HG02870 (cell line): ENCODE measurements around the gene TNNT3.
"Not testable (repeated sequence)": the region's sequence is repeated elsewhere in the genome, so short reads cannot be mapped to it uniquely, and the experiment has no call there.

Experiments
- ATAC-seq: cut with Tn5 transposase; IDR thresholded peaks from one replicate; pipeline ENCODE4 v1.9.1; 2021; ENCODE audit warnings: mild to moderate bottlenecking, moderate library complexity; ENCODE audit not compliant: unreplicated experiment

TNNT3 gene

DNA sequence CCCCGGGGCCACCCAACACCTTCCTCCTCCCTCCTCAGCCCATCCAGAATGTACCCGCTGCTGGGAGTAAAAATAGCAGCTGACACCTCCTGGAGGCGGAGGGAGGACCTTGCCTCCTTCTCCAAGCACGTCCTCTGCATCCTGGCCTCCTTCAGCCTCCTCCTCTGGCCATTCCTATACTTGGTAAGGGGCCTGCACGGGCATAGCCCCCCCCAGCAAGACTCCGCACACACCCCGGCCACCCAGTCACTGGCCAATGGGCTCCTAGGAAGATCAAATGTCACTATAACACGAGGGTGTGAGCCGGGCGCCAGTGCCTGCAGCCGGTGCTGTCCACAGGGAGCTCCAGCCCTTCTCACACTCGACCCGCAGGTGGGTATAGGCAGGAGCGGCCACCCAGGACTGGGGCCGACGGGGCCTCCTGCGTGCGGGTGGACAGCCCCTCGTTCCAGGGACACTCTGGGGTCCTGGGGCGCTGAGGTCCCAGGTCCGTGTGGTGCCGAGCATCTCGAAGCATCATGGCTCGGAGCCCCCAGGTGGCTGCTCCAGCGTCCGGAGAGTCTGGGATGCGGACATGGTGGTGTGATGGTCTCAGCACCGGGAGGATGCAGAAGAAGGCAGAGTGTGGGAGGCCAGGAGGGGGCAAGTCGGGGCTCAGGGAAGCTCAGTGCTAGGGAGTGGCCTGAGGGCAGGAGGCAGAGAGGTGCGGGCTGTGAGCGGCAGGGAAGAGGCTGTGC lies at the start of gene TNNT3:
Gene TNNT3 (plus strand): TSS at position 313 of the 737 bp plus-strand sequence. CDS start 3,172 bp downstream, outside the sequence.
- ATAC-seq, result no peak

DNA sequence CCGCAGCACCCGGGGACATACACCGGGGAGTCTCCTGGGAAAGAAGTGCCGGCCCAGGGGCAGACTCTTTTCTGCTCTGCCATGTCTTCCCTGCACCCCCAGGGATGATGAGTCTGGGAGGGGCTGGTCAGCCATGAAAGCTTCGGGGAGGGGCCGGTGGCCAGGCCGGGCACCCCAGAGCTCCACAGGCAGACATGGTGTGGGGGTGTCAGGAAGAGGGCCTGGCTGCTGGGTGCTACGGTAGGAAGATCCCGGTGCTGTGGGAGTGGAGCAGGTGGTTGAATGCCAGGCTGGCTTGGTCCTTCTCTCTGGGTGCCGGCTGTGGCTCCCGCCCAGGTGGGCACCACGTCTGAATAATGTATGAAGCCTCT lies 49.2 kb upstream of the TNNT3 start:
- no peak for ATAC-seq

GRCh38 chr11:1870721-1871466 lies 48.6 kb upstream of the TNNT3 start:
- ATAC-seq, result no peak

DNA sequence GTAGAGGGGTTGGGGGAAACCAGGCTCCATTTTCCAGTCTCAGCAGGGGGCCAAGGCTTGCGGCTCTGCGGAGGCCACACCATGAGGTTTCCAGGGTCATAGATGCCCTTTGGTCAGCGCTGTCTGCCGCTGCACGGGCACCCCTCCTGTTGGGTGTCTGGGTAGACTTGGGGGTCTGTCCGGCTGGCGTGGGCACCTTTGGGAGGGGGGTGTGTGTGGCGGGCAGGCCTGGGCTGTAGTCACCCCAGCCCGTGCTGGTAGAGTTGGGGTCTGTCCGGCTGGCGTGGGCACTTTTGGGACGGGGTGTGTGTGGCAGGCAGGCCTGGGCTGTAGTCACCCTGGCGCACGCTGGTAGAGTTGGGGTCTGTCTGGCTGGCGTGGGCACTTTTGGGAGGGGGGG lies 48.0 kb upstream of the TNNT3 start:
- ATAC-seq, result no peak

DNA sequence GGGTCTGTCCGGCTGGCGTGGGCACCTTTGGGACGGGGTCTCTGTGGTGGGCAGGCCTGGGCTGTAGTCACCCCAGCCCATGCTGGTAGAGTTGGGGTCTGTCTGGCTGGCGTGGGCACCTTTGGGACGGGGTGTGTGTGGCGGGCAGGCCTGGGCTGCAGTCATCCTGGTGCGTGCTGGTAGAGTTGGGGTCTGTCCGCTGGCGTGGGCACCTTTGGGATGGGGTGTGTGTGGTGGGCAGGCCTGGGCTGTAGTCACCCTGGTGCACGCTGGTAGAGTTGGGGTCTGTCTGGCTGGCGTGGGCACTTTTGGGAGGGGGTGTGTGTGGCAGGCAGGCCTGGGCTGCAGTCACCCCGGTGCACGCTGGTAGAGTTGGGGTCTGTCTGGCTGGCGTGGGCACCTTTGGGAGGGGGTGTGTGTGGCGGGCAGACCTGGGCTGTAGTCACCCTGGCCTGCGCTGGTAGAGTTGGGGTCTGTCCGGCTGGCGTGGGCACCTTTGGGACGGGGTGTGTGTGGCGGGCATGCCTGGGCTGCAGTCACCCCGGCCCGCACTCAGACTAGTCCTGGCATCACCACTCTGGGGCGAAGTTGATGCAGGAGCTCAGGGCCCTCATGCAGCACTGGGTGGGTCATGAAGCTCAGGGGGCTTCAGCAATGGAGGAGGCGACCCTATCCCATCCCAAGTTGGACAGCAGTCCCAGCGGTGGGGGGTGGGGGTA lies 47.1 kb upstream of the TNNT3 start:
- ATAC-seq, result no peak

- ATAC-seq, result no peak
Observed at GRCh38 chr11:1873048-1873812, 46.3 kb upstream of the TNNT3 start.

DNA sequence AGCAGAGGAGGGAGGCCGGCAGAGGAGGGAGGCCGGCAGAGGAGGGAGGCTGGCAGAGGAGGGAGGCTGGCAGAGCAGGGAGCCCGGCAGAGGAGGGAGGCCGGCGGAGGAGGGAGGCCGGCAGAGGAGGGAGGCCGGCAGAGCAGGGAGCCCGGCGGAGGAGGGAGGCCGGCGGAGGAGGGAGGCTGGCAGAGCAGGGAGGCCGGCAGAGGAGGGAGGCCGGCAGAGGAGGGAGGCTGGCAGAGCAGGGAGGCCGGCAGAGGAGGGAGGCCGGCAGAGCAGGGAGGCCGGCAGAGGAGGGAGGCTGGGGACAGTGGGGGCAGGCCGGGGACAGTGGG lies 45.7 kb upstream of the TNNT3 start:
- ATAC-seq, result not testable (repeated sequence)

- ATAC-seq, result not testable (repeated sequence)
Observed at GRCh38 chr11:1874441-1875092, 44.9 kb upstream of the TNNT3 start.

- ATAC-seq, result no peak
Observed at GRCh38 chr11:1875093-1875850, 44.2 kb upstream of the TNNT3 start.

- not testable (repeated sequence) for ATAC-seq
Observed at GRCh38 chr11:1875851-1876301, 43.6 kb upstream of the TNNT3 start.

- ATAC-seq, result no peak
Observed at GRCh38 chr11:1876361-1877063, 43.0 kb upstream of the TNNT3 start.

DNA sequence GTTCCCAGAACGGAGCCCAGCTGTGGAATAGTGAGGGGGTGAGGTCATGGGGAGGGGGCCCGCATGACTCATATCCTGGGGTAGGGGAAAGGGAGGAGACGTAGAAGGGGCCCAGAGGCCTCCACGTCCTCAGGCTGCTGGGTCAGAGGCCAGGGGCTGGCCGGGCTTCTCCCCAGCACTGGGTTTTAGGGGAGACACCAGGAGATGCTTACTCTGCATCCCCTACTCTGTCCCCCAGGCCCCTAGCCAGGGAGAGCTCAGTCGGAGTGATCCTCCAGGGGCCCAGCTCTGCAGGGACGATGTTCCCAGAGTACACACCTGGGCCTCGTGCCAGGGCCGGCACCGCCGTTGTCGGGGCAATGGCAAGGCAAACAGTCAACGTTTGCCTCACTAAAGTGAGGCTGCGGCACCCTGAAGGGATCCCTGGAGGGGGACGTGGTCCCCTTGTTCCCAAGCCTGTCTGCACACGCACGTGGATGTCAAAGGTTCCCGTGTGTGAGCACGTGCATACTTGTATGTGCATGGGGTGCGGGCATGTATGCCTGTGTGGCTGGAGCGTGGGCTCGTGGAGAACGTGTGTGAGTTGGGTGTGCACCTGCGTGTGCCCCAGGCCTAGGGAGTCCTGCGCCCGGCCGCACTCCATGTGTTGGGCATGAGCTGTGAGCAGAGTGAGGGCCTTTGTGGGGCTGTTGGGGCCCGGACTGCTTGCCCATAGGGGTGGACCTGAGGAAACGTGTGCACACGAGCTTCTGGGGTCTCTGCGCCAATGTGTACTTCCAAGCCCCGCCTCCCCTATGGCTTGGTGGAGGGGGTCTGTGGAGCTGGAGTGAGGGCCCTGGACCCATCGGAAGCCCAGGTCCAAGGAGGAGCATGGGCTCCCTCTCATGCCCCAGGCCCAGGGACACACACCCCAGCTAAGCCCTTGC lies 42.0 kb upstream of the TNNT3 start:
- no peak for ATAC-seq

DNA sequence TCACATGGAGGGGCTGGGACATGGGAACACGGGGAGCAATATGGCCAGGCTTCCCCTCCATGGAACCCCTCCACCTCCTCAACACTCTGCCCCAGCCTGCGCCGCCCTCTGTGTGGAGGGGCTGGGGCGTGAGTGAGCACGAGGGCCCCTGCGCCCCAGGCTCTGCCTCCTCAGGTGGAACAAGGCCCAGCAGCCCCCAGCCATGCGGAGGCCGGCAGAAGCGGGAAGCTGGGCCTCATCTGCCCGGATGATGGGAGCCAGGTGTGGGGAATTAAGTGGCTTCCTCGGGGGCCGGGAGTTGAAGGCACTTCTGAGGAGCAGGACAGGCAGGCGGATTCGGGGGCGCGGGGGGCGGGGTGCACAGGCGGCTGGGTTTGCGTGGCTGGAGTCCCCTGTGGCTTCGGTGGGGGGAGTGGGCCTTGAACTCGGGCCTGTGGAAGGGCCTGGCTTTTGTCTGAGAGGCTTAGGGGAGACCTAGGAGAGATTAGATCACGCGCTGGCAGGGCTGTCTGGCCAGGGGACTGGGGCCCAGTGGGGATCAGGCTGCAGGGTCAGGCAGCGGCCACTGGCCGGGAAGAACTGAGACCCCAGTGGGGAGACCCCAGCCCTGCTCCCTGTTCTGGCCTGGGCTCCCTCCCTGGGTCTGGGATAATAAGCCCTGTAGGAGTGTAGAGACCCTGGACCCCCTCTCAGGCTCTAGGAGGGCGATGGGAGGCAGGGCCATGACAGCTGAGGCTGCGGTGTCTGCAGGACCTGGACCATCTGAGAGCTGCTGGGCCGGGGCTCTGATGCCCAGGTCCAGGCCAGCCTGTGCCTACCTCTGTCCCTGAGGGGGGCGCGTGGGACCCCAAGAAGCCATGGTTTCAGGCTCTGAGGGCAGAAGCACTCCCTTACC lies 41.1 kb upstream of the TNNT3 start:
- ATAC-seq, result no peak

DNA sequence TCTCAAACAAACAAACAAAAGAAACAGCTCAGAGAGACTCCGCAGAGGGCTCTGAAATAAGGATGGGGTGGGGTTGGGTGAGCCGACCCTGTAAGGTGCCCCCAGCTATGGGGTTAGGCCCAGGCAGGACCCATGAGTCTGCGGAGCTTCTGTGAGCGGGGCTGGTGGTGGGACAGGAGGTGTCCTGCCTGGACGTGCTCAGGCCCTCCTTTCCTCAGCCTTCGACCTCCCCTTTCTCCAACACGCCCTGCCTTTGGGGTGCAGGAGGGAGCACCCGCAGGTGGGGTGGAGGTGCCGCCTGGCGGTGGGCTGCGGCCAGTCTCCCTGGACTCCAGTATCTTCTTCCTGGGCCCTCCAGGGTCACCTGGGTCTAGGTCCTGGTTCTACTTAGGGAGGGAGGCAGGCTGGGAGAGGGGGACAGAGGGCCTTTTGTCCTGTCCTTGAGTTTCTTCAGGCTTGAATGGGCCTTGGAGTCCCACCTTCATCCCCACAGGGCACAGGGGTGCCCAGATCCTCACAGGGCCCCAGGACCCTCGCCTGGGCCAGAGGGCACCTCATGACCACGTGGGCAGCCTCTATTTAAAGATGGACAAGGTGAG lies 40.1 kb upstream of the TNNT3 start:
- no peak for ATAC-seq

GRCh38 chr11:1879941-1880720 lies 39.4 kb upstream of the TNNT3 start:
- no peak for ATAC-seq
